ENCODE results near the gene PJA2.

DNA sequence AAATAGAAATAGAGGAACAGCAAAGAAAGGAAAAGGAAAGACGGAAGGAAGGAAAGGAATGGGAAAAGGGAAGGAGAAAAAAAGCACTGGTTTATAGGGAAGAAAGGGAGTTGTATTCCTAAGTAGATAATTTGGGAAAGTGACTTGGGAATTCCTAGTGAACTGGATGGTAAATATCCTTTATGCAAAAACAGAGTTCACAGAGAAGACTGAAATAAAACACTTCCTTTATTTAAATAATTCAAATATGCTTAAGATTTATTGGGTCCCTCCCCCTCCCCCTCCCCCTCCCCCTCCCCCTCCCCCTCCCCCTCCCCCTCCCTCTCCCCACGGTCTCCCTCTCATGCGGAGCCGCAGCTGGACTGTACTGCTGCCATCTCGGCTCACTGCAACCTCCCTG is 69.4 kb downstream of the PJA2 start:
- TF ChIP-seq EZH2 (IDR thresholded peaks at IDR 0.05) (no peak), POLR2AphosphoS5 (IDR thresholded peaks at IDR 0.05; ENCODE audit: borderline replicate concordance, low read depth, low read length) (no peak), FOXP2 (optimal IDR thresholded peaks at IDR 0.05; ENCODE audit: control extremely low read depth, extremely low read length, insufficient read depth) (no peak)

Data from SK-N-MC (cell line).